ENCODE measurements around the gene GCNT1.

The GCNT1 gene

DNA sequence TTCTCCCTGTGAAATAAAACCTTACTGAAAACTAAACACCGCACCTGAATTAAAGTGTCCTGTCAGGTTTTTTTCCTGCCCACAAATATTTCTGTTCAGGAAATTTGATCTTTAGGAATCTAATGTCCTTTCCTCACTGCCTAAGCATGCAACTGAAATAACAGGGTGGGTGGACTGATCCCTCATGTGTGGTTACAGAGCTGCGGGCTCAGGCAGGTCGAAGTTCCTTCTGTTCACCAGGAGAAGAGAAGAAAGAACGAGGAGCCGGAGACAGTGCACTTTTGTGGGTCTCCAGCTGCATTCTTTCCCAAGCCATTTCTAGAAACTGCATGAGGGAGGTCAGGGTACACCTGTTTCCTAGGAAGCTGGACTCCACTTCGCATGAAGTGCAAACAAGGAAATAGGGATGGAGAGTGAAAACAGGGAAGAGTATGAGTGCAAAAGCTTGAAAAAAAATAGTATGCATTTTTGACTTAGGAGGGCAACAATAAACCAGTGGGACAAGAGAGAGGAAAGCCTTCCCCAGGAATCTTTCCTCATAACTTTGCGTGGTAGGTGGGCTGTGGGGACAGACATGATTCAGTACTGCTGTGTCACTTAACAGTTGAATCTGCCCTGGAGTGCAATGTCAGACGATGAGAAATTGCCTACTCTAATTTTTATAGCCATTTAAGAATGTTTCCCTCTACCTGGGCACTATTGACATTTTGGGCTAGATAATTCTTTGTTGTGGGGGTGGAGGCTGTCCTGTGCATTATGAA is 60.3 kb downstream of the GCNT1 start:
- TF ChIP-seq NFIC (IDR thresholded peaks at IDR 0.05): 0 out of 2 replicates have a peak, but pooled peaks have one; percentile 32
- TF ChIP-seq CREB1 (IDR thresholded peaks at IDR 0.05; ENCODE audit: low read depth): no peak
- TF ChIP-seq, protein P1, sequence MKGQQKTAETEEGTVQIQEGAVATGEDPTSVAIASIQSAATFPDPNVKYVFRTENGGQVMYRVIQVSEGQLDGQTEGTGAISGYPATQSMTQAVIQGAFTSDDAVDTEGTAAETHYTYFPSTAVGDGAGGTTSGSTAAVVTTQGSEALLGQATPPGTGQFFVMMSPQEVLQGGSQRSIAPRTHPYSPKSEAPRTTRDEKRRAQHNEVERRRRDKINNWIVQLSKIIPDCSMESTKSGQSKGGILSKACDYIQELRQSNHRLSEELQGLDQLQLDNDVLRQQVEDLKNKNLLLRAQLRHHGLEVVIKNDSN (IDR thresholded peaks at IDR 0.05): no peak
- TF ChIP-seq TAF1 (IDR thresholded peaks at IDR 0.05; ENCODE audit: low read depth): no peak
- no peak for TF ChIP-seq ZBTB7A (IDR thresholded peaks at IDR 0.05; ENCODE audit: low read depth)
- TF ChIP-seq TEAD4 (IDR thresholded peaks at IDR 0.05): peak; percentile 90
- peak; percentile 69; the same call in 1 of the 2 replicates for TF ChIP-seq TCF12 (IDR thresholded peaks at IDR 0.05; ENCODE audit: low read depth)
- peak; percentile 24; the same call in 1 of the 2 replicates for TF ChIP-seq RAD21 (IDR thresholded peaks at IDR 0.05; ENCODE audit: low read depth)
- peak; percentile 78 for TF ChIP-seq EP300 (IDR thresholded peaks at IDR 0.05; ENCODE audit: borderline replicate concordance)
- TF ChIP-seq, protein P2, sequence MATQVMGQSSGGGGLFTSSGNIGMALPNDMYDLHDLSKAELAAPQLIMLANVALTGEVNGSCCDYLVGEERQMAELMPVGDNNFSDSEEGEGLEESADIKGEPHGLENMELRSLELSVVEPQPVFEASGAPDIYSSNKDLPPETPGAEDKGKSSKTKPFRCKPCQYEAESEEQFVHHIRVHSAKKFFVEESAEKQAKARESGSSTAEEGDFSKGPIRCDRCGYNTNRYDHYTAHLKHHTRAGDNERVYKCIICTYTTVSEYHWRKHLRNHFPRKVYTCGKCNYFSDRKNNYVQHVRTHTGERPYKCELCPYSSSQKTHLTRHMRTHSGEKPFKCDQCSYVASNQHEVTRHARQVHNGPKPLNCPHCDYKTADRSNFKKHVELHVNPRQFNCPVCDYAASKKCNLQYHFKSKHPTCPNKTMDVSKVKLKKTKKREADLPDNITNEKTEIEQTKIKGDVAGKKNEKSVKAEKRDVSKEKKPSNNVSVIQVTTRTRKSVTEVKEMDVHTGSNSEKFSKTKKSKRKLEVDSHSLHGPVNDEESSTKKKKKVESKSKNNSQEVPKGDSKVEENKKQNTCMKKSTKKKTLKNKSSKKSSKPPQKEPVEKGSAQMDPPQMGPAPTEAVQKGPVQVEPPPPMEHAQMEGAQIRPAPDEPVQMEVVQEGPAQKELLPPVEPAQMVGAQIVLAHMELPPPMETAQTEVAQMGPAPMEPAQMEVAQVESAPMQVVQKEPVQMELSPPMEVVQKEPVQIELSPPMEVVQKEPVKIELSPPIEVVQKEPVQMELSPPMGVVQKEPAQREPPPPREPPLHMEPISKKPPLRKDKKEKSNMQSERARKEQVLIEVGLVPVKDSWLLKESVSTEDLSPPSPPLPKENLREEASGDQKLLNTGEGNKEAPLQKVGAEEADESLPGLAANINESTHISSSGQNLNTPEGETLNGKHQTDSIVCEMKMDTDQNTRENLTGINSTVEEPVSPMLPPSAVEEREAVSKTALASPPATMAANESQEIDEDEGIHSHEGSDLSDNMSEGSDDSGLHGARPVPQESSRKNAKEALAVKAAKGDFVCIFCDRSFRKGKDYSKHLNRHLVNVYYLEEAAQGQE (IDR thresholded peaks at IDR 0.05; ENCODE audit: low read depth): no peak
- TF ChIP-seq FOXM1 (IDR thresholded peaks at IDR 0.05; ENCODE audit: borderline replicate concordance, low read depth): peak; percentile 67; the same call in 1 of the 2 replicates
- TF ChIP-seq, protein P3, sequence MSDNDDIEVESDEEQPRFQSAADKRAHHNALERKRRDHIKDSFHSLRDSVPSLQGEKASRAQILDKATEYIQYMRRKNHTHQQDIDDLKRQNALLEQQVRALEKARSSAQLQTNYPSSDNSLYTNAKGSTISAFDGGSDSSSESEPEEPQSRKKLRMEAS (IDR thresholded peaks at IDR 0.05): peak; percentile 74
- peak; percentile 33; the same call in 1 of the 2 replicates for TF ChIP-seq CEBPB (IDR thresholded peaks at IDR 0.05)

DNA sequence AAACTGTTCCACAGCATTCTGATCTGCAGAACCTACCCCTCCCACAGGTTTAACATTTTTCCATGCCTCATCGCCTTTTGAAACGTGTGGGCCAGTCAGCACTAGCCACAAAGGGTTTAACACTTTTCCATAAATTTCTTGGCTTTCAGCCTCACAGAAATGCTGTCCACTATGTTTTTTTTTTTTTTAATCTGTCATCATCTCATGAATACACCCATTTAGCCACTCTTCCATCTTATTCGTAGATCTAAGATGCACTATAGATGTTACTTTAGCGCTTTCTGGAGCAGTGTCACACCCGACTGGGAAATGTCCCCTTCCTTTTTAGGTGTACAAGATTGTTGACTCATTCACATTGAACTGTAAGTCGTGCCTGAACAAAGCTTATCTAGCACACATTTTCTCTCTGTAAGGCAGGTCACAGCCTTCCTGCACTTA is 62.3 kb downstream of the GCNT1 start:
- TF ChIP-seq NFIC (IDR thresholded peaks at IDR 0.05): peak; percentile 87
- TF ChIP-seq TAF1 (IDR thresholded peaks at IDR 0.05; ENCODE audit: low read depth): no peak
- peak; percentile 86 for TF ChIP-seq TCF12 (IDR thresholded peaks at IDR 0.05; ENCODE audit: low read depth)
- no peak for TF ChIP-seq EGR1 (IDR thresholded peaks at IDR 0.05)
- TF ChIP-seq, protein P3 (IDR thresholded peaks at IDR 0.05): peak; percentile 35; the same call in 1 of the 2 replicates
- TF ChIP-seq CREB1 (IDR thresholded peaks at IDR 0.05; ENCODE audit: low read depth): no peak
- TF ChIP-seq RAD21 (IDR thresholded peaks at IDR 0.05; ENCODE audit: low read depth): peak; percentile 17; the same call in 1 of the 2 replicates
- TF ChIP-seq CEBPB (IDR thresholded peaks at IDR 0.05): 0 out of 2 replicates have a peak, but pooled peaks have one; percentile 2
- no peak for TF ChIP-seq ZBTB7A (IDR thresholded peaks at IDR 0.05; ENCODE audit: low read depth)
- peak; percentile 75 for TF ChIP-seq TEAD4 (IDR thresholded peaks at IDR 0.05)
- peak; percentile 87 for TF ChIP-seq EP300 (IDR thresholded peaks at IDR 0.05; ENCODE audit: borderline replicate concordance)
- TF ChIP-seq, protein P2 (IDR thresholded peaks at IDR 0.05; ENCODE audit: low read depth): no peak
- peak; percentile 71 for TF ChIP-seq FOXM1 (IDR thresholded peaks at IDR 0.05; ENCODE audit: borderline replicate concordance, low read depth)
- TF ChIP-seq, protein P1 (IDR thresholded peaks at IDR 0.05): no peak
- TF ChIP-seq YY1 (IDR thresholded peaks at IDR 0.05; ENCODE audit: low read depth): 0 out of 2 replicates have a peak, but pooled peaks have one; percentile 17

DNA sequence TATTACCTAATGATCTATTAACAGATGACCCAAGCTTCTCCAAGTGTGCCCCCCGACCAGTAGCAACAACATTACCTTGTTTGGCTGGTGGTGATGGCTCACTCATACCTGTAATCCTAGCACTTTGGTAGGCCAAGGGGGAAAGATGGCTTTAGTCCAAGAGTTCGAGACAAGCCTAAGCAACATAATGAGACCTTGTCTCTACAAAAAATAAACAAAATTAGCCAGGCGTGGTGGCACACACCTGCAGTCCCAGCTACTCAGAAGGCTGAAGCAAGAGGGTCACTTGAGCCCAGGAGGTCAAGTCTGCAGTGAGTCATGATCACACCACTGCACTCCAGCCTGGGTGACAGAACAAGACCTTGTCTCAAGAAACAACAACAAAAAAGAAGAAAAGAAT is 62.9 kb downstream of the GCNT1 start:
- TF ChIP-seq FOXM1 (IDR thresholded peaks at IDR 0.05; ENCODE audit: borderline replicate concordance, low read depth): peak; percentile 62; the same call in 1 of the 2 replicates
- TF ChIP-seq, protein P3 (IDR thresholded peaks at IDR 0.05): 0 out of 2 replicates have a peak, but pooled peaks have one; percentile 17
- TF ChIP-seq NFIC (IDR thresholded peaks at IDR 0.05): peak; percentile 81
- no peak for TF ChIP-seq CEBPB (IDR thresholded peaks at IDR 0.05)
- TF ChIP-seq YY1 (IDR thresholded peaks at IDR 0.05; ENCODE audit: low read depth): no peak
- TF ChIP-seq EP300 (IDR thresholded peaks at IDR 0.05; ENCODE audit: borderline replicate concordance): peak; percentile 88
- TF ChIP-seq TEAD4 (IDR thresholded peaks at IDR 0.05): peak; percentile 36
- TF ChIP-seq RAD21 (IDR thresholded peaks at IDR 0.05; ENCODE audit: low read depth): peak; percentile 21; the same call in 1 of the 2 replicates
- peak; percentile 91 for TF ChIP-seq TCF12 (IDR thresholded peaks at IDR 0.05; ENCODE audit: low read depth)
- no peak for TF ChIP-seq CREB1 (IDR thresholded peaks at IDR 0.05; ENCODE audit: low read depth)

DNA sequence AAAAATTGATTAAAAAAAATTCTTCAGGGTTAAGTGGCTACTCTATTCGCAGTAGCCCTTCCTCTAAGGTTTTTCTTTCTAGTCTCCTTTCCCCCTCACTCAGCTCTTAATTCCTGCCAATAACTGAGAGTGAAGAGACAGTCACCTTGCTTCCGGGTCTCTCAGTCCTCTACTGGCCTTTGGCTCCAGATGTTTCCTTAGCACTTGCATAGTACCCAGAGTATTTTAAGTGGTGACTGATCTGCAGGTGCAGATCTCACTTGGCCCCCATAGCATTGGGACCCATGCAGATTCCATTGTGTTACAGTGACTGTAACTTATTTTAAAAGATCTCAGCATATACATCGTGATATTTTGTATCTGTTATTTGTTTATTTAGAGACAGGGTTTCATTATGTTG is 66.2 kb downstream of the GCNT1 start:
- no peak for TF ChIP-seq YY1 (IDR thresholded peaks at IDR 0.05; ENCODE audit: low read depth)
- TF ChIP-seq CEBPB (IDR thresholded peaks at IDR 0.05): no peak
- no peak for TF ChIP-seq FOXM1 (IDR thresholded peaks at IDR 0.05; ENCODE audit: borderline replicate concordance, low read depth)
- TF ChIP-seq, protein P3 (IDR thresholded peaks at IDR 0.05): no peak
- TF ChIP-seq CREB1 (IDR thresholded peaks at IDR 0.05; ENCODE audit: low read depth): no peak
- no peak for TF ChIP-seq TCF12 (IDR thresholded peaks at IDR 0.05; ENCODE audit: low read depth)
- TF ChIP-seq EGR1 (IDR thresholded peaks at IDR 0.05): no peak
- TF ChIP-seq ZBTB7A (IDR thresholded peaks at IDR 0.05; ENCODE audit: low read depth): no peak
- TF ChIP-seq, protein P2 (IDR thresholded peaks at IDR 0.05; ENCODE audit: low read depth): no peak
- no peak for TF ChIP-seq NFIC (IDR thresholded peaks at IDR 0.05)
- TF ChIP-seq RAD21 (IDR thresholded peaks at IDR 0.05; ENCODE audit: low read depth): no peak
- TF ChIP-seq TAF1 (IDR thresholded peaks at IDR 0.05; ENCODE audit: low read depth): no peak
- no peak for TF ChIP-seq TEAD4 (IDR thresholded peaks at IDR 0.05)
